Lower leg skin (tissue), 3 donors: ENCODE measurements around the gene AMOTL1.

Experiments
- CTCF ChIP-seq, 3 donors: fragments of 450-650 bp; IDR thresholded peaks; one replicate each; pipeline ENCODE4 v1.5.1; 2016; ENCODE audit warnings: antibody characterized with exemption in 3 of 3, mild to moderate bottlenecking in 3 of 3, moderate library complexity in 2 of 3
- POLR2A ChIP-seq, 2 donors: fragments of 450-650 bp; IDR thresholded peaks; one replicate each; pipeline ENCODE4 v1.6.1; 2016 to 2017; ENCODE audit warnings: antibody characterized with exemption in 2 of 2, mild to moderate bottlenecking in 1 of 2, moderate library complexity in 1 of 2

DNA sequence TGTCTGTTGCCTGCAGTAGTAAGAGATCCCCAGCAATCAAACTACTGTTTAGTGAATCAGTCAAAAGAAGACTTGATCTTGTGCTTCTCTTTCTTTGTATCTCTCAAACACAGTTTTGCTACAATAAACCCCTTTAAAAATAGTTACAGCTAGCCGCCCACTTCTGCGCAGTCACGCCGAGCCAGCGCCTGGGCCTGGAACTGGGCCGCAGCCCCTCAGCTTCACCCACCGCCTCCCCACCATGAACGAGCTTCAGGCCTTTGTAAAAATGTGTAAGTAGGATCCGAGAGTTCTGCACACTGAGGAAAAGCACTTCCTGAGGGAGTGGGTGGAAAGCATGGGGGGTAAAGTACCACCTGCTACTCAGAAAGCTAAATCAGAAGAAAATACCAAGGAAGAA is 144.7 kb downstream of the AMOTL1 start:
- TF ChIP-seq POLR2A (IDR thresholded peaks at IDR 0.05) (no peak), CTCF (IDR thresholded peaks at IDR 0.05) (no peak)
